ENCODE measurements around the gene RIPK3.

DNA sequence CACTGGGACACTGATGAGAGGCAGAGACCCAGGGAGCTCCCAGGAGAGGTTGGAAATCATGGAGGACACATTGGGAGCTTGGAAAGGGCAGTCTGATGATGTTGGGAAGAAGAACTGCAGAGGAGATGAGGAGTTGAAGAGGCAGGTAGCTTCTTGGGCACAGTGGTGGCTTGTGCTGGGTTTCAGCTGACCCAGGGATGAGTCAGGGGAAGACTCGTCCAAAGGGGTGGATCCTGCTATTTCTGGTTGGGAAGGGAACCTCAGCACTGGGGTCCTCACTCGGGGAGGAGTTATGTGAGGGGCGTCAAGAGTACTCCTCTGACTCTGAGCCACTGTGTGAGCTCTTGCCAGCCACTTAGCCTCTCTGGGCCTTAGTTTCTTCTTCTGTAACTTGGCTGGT, 16.4 kb downstream of the RIPK3 start:
- no peak for TF ChIP-seq GATA2 (IDR thresholded peaks at IDR 0.05; ENCODE audit: low read depth, low read length)
- no peak for TF ChIP-seq GATA3 (IDR thresholded peaks at IDR 0.05; ENCODE audit: low read depth, low read length)

Data from SH-SY5Y (cell line).